Stimulated activated naive CD4-positive, alpha-beta T cell (primary cell): ENCODE measurements around the gene PIP5K1A.
"Not testable (repeated sequence)": the region's sequence is repeated elsewhere in the genome, so short reads cannot be mapped to it uniquely, and the experiment has no call there.

Experiments used
- DNase-seq, 6 experiments: peaks; one replicate each; lab custom pipeline; 2025; lab: John Stamatoyannopoulos, UW

The PIP5K1A gene

GRCh38 chr1:151254217-151255213 is 56.2 kb downstream of the PIP5K1A start, which contains the start of gene PSMD4:
TSS of gene PSMD4 (plus strand) at chr1:151254734. CDS start at chr1:151254783, 49 bp downstream.
- DNase-seq, result peak; percentile 83 to 93 (median 90)

GRCh38 chr1:151255381-151255780 is 57.0 kb downstream of the PIP5K1A start:
- DNase-seq, result no peak

- DNase-seq, result no peak
Observed at GRCh38 chr1:151259351-151259750, 61.0 kb downstream of the PIP5K1A start.

GRCh38 chr1:151265446-151266236 is 67.3 kb downstream of the PIP5K1A start:
- DNase-seq, result no peak

- no peak for DNase-seq
Observed at GRCh38 chr1:151266315-151266714, 68.0 kb downstream of the PIP5K1A start.

DNA sequence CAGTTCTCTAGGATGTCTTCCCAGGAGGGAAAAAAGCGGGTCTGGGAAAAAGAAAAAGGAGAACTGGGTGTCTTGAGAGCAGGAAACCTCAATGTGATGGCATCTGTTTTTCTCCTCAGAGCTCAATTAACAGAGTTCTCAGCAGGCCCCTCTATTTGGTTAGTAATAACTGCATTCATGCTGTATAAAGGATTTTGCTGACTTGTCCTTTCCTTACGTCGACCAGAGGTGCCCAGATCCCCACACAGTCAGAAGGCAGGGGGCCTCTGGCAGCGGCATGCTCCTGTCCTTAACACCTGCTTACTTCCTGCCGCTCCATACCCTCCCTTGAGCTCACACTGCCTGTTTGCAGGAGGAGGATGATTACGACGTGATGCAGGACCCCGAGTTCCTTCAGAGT is 68.5 kb downstream of the PIP5K1A start:
- no peak for DNase-seq

DNA sequence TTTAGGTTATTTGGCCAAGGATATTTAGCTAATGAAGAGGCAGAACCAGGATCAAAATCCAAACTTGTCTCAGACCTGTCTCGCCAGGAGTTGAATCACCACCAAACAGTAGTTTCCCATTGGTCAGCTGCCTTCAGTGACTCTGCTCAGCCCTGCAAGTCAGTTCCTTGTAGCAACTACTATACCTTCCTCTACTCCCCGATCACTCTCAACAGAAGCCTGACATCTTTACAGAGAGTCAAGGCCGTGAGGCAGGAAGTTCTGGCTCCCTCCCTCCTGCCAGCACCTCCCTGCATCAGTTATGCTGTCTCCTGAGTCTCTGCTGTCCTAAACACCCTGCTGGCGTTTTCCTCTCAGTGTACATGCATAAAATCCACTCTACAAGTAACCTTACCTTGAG is 69.4 kb downstream of the PIP5K1A start:
- no peak for DNase-seq

- DNase-seq, result no peak
Observed at GRCh38 chr1:151273924-151274466, 75.6 kb downstream of the PIP5K1A start.

DNA sequence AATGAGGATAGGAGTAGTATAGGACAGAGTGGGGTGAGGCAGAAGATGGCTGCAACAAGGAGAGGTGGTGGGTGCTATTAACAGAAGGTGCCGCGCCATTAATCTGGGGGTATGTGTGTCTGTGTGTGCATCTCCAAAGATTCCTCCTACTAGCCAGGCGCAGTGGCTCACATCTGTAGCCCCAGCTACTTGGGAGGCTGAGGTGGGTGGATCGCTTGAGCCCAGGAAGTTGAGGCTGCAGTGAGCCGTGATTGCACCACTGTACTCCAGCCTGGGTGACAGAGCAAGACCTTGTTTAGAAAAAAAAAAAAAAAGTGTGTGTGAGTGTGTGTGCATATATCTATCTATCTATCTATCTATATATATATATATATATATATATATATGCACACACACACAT is 77.0 kb downstream of the PIP5K1A start:
- DNase-seq, result not testable (repeated sequence)

GRCh38 chr1:151277249-151277648 is 78.9 kb downstream of the PIP5K1A start:
- no peak for DNase-seq

- peak; percentile 91 to 96 (median 94) for DNase-seq
Observed at GRCh38 chr1:151281225-151281968, 83.0 kb downstream of the PIP5K1A start.

DNA sequence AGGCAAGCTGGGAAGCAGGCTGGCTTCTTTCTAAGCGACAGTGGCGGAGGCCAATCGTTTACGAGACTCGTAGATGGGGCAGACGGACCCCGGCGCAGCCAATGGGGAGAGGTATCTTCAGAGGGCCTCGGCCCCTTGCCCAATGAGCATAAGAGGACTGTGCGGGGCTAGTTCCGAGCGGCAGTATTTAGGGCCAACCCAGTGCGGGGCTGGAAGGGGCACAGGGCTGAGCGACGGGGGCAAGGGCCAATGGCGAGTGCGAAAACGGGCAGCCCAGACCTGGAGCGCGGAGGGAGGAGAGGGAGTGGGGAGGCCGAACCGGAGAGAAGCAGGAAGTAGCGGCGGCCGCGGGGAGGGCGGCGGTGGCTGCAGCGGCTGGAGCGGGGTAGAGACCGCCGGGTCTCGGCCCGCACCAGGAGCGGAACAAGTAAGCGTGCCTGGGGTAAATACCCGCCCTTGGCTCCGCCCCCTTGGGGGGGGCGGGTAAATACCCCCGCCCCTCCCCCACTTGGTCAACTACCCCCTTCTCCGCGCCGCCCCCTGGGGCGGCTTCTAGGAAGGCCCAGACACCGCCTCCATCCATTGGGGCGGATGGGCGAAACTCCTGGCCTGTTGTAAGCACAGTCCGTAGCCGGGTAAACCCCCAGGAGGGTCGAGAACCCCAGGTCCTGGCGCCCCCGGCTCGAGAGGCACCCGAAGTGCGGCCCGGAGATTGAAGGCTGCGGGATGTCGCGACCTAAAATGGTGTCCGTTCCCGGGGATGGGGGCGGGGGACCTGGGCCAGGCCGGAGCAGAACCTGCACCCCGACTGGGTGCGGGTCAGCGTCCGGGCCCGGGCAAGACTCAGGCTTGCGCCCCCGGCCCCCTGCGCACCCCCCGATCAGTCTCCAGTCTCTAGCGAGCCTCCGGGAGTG is 83.9 kb downstream of the PIP5K1A start, which contains the start of gene ZNF687:
TSS of gene ZNF687 (plus strand) at position 331 of the 914 bp plus-strand sequence. CDS start 3,993 bp downstream, outside the sequence.
- DNase-seq, result peak; percentile 93 to 99 (median 98)

- DNase-seq, result peak in 4 of 6 experiments; percentile 37 to 54 (median 41)
Observed at GRCh38 chr1:151282883-151283725, 84.8 kb downstream of the PIP5K1A start.

DNA sequence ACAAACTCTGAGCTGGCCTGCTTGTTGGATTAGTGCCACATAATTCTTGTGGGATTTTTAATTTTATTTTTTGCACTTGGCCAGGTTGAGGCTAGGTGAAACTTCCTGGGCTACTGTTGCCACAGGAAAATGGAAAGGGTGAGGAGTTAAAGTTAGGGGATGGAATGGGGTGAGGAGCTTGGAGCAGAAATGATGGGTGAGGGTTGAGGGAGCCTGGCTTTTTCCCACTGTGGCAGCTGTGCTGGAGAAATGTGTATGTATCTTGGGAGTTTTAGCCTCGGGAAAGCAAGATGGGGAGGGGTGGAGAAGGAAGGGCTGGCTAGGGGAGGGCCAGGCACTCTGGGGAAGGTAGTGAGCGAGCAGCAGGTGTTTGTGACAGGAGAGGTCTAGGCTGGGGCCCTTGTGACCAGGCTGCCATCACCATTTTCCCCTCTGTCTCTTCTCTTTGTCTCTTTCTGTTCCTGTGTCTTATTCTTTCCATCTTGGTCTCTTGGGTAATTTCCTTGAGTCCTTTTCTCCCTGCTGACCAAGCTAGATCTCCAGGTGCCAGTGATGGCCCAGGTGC is 85.7 kb downstream of the PIP5K1A start:
- no peak for DNase-seq

- no peak for DNase-seq
Observed at GRCh38 chr1:151286619-151287340, 88.4 kb downstream of the PIP5K1A start.

DNA sequence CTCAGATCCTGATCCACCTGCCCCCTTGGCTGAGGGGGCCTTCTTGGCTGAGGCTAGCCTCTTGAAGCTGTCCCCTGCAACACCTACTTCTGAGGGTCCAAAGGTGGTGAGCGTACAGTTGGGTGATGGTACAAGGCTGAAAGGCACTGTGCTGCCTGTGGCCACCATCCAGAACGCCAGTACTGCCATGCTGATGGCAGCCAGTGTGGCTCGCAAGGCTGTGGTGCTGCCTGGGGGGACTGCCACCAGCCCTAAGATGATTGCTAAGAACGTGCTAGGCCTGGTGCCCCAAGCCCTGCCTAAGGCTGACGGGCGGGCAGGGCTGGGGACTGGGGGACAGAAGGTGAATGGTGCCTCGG is 89.0 kb downstream of the PIP5K1A start:
- DNase-seq, result no peak

GRCh38 chr1:151287767-151288500 is 89.6 kb downstream of the PIP5K1A start:
- no peak for DNase-seq

- no peak for DNase-seq
Observed at GRCh38 chr1:151288502-151288901, 90.2 kb downstream of the PIP5K1A start.
